NCI-H2196 (cell line): ENCODE measurements around the gene IKZF5.

Experiments
- DNase-seq: peaks from one replicate; lab custom pipeline; 2025; ENCODE audit not compliant: unreplicated experiment; lab: John Stamatoyannopoulos, UW

Gene IKZF5

DNA sequence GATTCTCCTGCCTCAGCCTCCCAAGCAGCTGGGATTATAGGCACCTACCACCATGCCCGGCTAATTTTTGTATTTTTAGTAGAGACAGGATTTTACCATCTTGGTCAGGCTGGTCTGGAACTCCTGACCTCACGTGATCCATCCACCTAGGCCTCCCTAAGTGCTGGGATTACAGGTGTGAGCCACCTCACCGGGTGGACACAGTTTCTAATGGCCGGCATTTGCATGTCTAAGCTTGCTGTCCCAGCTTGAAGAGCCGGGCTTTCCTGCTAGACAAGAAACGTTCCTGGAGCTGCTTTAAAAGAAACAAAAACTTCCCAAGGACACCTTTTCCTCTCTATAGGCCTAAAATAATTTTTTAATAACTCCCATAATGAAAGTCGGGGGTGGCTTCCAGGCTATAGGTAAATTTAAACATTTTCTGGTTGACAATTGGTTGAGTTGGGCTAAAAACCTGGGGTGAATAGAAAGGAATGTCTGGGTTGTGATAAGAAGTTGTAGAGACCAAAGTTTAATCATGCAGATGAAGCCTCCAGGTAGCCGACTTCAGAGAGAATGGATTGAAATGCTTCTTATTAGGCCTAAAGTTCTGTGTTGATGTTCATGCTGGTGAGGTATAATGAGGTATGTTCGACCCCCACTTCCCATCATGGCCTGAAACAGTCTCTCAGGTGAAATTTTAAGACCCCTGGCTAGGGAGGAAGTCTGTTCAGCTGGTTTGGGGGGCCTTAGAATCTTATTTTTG is 9.0 kb upstream of the IKZF5 start:
- no peak for DNase-seq

DNA sequence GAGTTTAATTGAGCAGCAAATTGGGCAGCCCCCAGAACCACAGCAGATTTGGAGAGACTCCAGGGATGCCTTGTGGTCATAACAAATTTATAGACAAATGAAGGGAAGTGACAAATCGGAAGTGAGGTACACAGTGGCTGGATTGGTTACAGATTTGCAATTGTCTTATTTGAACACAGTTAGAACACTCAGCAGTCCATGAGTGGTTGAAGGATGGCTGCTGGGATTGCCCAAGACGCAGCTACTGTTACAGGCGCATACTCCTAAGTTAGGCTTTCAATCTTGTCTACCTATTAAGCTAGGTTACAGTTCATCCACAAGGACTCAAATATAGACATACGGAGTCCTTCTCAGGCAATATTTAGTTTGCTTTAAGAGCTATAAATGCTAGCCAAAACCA is 7.6 kb upstream of the IKZF5 start:
- no peak for DNase-seq

DNA sequence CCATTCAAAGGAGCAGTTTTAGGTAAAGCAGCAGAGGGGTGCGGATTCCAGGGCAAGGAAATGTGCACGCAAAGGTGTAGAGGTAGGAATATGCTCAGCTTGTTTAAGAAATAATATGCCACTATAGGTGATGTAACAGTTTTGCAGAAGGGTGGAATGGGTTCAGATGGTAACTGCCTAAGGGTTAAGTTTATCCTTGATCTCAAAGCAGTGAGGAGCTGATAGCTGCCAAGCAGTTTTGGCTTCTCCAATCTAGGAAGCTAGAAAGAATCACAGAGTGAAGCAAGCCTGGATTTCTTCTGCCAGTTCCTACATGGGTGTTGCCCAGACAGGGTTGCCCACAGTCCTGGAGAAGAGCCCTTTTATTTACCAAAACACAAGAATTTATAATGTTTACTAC is 6.2 kb upstream of the IKZF5 start:
- no peak for DNase-seq

DNA sequence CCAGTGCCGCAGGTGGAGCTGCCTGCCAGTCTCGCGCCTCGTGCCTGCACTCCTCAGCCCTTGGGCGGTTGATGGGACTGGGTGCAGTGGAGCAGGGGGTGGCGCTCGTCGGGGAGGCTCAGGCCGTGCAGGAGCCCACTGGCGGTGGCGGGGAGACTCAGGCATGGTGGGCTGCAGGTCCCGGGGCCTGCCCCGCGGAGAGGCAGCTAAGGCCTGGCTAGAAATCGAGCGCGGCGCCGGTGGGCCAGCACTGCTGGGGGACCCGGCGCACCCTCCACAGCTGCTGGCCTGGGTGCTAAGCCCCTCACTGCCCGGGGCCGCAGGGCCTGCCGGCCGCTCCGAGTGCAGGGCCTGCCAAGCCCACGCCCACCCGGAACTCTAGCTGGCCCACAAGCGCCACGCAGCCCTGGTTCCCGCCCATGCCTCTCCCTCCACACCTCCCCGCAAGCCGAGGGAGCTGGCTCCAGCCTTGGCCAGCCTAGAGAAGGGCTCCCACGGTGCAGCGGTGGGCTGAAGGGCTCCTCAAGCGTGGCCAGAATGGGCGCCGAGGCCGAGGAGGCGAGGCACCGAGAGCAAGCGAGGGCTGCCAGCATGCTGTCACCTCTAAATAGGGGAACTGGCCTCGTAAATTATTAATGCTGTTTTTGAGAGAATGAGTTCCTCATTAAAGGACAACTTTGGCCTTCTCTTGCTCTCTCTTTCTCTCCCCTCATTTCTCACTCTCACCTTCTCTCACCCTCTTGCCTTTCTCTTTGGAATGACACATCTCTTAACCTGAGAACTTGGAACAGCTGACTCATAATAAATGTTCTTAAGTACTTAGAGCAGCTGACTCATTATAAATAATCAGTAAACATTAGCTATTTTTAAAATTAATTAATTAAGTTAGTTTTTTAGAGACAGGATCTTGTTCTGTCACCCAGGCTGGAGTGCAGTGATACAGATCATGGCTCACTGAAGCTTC is 5.1 kb upstream of the IKZF5 start:
- no peak for DNase-seq

DNA sequence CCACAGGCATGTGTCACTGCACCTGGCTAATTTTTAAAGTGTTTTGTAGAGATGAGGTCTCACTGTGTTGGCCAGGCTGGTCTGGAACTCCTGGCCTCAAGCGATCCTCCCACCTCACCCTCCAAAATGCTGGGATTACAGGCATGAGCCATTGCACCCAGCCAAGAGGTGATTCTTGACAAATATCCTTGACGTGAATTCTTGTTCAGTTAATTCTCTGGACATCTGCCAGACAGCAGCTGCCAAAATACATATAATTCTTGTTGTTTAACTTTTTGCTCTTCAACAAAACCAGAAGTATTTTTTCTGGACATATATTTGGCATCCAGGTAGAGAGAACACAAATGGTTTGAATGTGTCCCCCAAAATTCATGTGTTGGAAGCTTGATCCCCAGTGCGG is 3.4 kb upstream of the IKZF5 start:
- DNase-seq: no peak

DNA sequence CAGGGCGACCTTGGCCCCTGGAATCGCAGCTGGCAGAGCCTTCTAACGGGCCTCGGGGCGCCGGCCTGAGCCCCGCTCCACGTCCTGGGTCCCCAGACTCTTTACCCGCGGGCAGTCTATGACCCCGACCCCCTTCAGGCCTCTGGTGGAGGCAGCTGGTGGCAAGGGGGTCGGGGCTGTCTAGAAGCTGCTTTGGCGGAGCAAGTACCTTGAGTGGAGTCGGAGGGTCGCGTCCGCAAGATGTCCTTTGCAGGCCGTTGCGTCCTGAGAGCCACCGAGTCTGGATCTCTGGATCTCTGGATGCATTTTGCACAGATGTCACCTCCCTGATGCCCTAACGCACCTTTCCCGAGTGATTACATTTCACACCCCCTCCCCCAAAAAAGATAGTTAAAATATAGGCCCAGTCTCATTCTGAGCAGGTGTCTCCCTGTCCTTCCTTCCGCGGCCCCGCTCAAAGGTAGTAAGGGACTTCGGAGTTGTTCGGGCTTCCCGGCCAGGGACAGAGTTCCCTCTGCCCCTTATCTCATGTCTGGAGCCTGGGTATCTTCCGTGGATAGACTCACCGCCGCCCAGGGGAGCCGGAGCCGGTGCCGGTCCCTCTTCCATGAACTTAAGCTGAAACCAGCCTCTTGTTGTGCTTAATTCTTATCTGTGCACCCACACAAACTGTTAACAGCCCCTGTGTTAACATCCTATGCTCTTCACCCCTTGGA is 668 bp upstream of the IKZF5 start:
- DNase-seq: no peak

DNA sequence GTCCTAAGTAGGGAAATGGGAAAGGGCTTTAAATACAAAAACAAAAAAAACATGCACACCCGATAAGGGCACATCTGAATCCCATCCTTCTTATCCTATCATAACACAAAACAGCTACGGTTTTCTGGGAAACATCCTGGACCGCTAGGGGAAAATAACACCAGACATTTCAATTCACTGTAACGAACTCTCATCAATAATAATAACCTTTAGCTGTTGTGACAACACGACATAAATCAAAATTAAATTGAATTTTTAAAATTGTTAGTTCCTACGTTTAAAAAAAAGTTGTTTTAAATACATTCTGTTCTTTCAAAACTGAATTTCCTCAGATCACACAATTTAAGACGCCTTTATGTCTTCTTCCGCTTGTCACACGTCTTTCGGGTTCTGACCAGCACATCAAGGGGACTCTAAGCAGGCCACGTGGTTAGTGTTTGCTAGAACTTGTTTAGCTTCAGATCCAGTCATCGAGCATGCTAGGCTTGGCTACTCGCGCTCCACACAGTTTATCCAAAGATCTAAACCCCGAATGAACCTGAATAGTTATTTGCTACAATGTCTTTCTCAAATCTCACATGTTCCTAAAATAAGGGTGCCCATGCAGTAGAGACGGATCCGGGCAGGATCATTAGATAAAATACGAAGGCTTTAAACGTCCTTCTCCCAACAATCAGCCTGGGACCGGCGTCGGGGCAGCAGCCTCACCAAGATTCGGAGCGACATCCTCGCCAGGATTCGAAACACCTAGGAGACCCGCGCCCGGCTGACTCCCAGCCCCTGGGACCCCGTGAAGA is 839 bp downstream of the IKZF5 start:
- DNase-seq: no peak

DNA sequence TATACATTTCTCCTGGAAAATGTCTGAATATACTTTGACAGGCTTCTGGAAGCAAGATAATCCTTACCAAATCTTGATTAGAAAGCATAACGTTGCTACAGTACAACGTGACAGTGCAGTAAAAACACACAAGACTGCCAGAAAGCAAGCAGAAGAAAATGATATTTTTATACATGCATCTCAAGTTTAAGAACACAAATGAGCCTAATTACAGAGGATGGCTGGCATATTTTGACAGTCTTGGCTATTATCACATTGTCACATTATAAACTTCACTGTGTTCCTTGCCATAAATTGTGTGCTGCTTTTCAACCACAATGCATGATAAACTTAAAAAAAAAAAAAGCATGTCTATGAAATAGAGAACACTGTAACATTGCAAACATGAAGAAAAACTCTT is 4.3 kb downstream of the IKZF5 start:
- DNase-seq: no peak

DNA sequence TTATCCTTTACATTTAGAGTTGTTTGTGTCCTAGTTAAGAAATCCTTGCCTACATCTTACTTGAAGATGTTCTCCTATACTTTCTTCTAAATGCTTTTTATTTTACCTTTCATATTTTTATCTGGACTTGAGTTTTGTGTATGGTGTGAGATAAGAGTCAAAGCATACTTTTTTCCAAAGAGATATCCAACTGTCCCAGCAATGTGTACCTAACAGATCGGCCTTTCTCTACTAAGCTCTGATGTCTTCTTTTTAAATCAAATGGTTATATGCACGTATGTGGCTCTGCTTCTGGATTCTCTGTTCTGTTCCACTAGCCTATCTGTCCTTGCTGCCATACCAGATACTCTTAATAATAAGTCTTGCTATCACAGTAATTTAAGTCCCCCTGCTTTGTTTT is 7.2 kb downstream of the IKZF5 start:
- no peak for DNase-seq

DNA sequence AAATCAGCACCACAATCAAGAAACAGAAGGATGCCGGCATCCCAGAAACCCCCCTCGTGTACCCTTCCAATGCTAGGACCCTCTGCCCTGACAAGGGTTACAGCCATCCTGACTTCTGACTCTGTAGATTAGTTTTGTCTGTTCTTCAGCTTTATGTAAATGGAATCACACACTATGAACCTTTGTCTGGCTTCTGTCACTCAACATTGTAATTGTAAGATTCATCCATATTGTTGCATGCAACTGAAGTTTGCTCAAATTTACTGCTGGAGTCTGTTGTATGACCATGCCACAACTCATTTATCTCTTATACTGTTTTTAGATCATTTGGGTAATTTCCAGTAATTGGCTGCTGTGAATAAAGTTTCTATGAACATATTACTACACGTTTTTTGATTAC is 8.4 kb downstream of the IKZF5 start:
- DNase-seq: no peak

DNA sequence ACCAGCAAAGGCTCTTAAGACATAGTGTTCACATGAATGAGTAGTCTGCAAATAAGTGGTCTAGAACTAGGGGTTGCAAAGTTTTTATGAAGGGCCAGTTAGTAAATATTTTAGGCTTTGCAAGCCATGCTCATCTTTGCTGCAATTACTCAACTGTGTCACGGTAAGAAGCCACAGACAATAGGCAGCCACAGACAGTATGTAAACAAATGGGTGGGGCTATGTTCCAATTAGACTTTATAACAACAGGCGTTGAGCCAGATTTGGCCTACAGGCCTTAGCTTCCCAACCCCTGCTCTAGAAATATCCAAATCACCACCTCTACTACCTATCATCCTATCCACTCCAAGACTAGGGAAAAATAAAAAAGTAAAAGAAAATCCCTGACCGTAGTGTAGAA is 9.2 kb downstream of the IKZF5 start:
- DNase-seq: no peak

DNA sequence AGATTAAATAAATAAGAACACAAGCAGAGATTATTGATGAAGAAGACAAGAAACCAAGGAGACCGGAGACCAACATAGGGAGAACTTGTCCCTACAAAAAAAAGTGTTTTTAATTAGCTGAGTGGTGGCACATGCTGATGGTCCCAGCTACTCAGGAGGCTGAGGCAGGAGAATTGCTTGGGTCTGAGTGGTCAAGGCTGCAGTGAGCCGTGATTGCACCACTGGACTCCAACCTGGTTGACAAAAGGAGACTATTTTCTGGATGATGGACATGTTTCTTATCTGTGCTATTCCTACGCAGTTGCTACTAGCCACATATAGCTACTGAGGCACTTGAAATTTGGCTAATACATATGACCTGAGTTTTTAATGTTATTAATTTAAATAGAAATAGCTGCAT is 9.7 kb downstream of the IKZF5 start:
- DNase-seq: no peak

DNA sequence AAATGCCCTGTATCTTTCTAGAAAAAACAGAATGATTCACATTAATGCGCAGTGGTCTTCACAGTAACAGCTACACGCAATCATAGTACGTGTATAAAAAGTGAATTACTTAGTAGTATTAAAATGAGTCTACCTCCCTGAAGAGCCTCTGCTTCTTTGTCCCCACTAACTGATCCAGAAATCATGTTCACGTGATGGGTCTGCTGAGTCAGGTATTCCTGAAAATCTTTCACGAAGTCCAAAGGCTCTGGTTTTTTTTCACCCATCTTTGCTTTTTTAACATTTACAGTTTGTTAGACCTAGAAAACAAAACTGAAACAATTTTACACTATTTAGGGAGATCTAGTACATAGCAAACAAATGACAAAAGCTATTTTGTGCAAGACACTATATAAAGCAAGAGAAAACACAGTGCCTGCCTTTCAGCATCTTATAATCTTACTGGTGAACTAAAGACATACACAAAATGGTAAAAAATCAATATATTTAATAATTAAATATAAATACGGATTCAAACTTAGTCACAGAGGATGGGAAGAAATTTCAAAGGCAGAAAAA is 10.2 kb downstream of the IKZF5 start:
- DNase-seq: no peak

DNA sequence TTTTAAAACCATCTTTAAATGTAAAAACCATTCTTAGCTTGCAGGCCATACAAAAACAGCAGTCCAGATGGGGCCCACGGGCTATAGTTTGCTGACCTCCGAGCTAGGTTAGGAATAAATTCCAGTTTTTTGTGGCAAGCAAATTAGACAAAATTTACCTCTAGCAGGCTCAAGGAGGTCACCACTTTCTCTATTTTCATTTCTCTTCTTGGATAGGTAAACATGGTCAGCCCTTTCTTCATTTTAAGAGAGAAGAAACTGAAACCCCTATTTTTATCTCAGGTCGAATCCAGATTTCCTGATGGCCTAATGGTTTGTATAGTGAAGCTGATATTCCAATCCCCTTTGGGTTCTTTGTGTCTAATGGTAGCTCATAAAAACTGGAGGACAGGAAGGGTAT is 10.7 kb downstream of the IKZF5 start:
- no peak for DNase-seq

DNA sequence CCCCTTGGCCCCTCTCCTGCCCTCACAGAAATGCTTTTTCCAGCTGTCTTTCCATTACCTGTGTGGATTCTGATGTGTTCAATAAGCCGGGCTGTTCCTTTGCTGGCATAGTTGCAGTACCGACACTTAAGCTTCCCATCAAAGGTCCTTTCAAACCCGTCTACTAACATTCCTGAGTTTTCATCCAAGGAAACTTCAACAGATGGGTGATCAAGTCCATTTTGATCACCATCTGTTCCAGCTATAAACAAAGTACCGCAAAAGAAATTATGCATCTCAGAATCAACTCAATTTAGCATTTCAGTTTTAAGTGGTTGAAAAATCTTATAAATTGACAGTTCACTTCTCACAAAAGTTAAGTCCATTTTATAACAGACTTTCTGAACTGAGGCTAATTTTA is 12.7 kb downstream of the IKZF5 start:
- no peak for DNase-seq

DNA sequence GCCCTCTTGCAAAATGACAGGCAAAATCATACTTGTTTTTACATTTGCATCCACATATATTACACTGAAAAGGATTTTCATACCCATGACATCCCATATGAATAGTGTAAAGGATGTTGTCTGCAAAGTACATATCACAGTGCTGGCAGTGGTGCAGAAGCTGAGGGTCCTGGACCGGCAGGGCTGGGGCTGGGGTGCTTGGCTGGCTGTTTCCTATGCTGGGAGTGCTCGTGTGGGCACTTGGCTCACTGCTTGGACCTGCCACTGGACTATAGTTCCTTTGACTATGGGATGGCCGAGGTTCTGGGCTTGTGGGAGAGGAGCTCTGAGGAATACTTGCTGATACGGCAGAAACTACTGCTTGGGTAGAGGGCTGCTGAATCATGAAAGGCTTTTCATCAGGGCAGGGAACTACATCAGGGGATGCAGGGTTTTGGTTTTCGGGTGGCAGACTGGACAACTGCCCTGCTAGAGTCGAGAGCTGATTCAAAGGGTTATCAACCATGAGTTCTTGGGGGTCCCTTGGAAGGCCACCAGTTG is 14.7 kb downstream of the IKZF5 start:
- no peak for DNase-seq

DNA sequence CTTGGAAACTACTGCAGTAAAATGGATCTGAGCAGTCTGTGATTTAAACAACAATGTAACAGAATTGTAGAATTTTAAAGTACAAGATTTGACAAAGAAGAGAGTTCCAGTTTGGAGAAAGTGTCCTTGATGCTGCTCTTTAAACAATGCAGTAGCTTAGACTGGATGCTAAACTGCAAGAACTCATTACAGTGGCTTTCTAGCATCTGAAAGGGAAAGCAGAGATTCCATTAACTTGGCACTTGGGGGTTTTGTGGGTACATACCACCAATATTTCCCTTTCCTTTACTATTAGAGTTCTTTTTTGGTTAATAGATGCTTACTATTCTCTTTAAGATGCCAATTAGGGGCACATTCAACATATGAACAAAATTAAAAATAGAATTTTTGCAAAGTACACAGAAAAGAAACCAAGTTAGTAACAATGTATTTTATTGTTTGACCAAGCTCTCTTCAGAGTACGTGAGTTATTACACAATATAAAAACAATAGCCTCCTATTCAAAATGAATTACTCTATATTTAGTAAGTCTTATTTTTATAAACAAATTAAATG is 16.5 kb downstream of the IKZF5 start:
- no peak for DNase-seq

DNA sequence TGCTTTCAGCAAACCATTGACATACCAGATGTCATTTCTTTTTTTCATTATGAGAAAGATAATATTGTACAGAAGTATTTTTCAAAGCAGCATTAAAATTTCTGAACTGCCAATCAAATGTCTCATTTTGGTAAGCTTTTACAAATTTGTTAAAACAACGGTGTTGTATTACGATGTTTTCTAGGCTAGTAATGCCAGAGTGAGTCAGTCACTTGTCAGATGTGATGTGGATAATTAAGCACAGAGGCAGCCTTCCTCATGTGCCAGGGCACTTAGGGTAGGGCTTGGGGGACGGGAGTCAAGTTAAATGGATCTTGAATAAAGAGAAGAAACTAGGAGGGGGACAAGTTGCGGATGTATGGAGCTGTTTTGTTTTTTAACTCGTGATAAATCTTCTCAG is 18.3 kb downstream of the IKZF5 start:
- no peak for DNase-seq

DNA sequence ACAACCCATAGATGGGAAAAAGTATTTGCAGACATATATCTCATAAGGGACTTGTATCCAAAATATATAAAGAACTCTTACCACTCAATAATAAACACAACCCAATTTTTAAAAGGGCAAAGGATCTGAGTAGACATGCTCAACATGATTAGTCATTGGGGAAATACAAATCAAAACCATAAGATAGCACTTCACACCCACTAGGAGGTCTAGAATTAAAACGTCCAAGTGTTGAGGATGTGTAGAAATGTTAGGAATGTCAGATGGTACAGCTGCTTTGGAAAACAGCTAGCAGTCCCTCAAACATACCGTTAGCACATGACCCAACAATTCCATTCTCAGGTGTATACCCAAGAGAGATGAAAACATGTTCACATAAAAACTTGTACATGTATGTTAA is 20.1 kb downstream of the IKZF5 start:
- DNase-seq: no peak

DNA sequence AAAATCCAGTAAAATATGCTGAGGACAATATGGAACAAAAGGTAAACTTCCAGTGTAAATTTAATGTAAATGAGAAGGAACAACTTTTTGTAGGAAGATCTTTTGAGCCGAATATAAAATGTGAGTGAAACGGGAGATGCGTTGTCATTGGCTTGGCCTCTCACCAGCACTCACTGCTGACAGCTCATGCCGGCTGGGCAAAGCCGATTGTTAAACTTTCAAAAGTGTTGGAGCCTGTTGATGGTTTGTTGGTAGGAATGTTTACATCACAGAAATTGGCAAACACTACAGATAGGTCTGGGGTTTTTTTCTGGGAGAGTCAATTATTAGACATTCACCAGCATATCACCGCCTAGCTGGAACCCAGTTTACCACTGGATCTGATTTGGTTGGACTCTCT is 22.3 kb downstream of the IKZF5 start:
- no peak for DNase-seq
